AG04450 (cell line): ENCODE results near the gene TGFBR2. TPM values are rescaled to one million over a fixed set of nuclear protein-coding genes. Genes with fewer than 3 reads are reported as not detected.

Source experiments
- CTCF ChIA-PET: fragments of 300-600, 350-600 bp; formaldehyde crosslinking; extraction: SDS; loops from one replicate; lab custom pipeline; 2022; ENCODE audit warnings: antibody characterized with exemption, inconsistent platforms; lab: Charles Lee
- POLR2A ChIA-PET: fragments of 350-600 bp; formaldehyde crosslinking; extraction: SDS; loops from one replicate; lab custom pipeline; 2021; ENCODE audit warnings: antibody characterized with exemption, inconsistent platforms; lab: Yijun Ruan, JAX
- DNase-seq: peaks from one replicate; pipeline ENCODE4 v3.0.0-alpha.2; 2011; ENCODE audit warnings: low read depth, low spot score
- H3K27ac ChIP-seq: one replicate; pipeline ENCODE4 v1.5.1; 2012; ENCODE audit warnings: low read depth, low read length, control low read depth
- H3K27me3 ChIP-seq: one replicate; pipeline ENCODE4 v1.6.0; 2012; ENCODE audit warnings: low read length; ENCODE audit not compliant: control insufficient read depth, insufficient read depth
- H3K4me3 ChIP-seq: 2 replicates; pipeline ENCODE4 v1.5.1; 2011; ENCODE audit warnings: mild to moderate bottlenecking, low read depth, low read length, control low read depth
- H3K9me3 ChIP-seq: 2 replicates; pipeline ENCODE4 v1.5.1; 2012; ENCODE audit warnings: low read length; ENCODE audit not compliant: control insufficient read depth, insufficient read depth
- CTCF ChIP-seq: IDR thresholded peaks from 2 replicates; pipeline ENCODE4 v1.5.1; 2011; ENCODE audit warnings: low read depth, low read length, control low read depth, inconsistent platforms
- polyA plus RNA-seq: library from polyadenylated mRNA; depleted of rRNA; stranded (reverse); fragments of >200 nt; gene quantifications from 2 replicates; pipeline ENCODE4 v1.2.3, GENCODE V29; 2011

The TGFBR2 gene
- polyA plus RNA-seq, 1 experiment = 158 TPM

DNA sequence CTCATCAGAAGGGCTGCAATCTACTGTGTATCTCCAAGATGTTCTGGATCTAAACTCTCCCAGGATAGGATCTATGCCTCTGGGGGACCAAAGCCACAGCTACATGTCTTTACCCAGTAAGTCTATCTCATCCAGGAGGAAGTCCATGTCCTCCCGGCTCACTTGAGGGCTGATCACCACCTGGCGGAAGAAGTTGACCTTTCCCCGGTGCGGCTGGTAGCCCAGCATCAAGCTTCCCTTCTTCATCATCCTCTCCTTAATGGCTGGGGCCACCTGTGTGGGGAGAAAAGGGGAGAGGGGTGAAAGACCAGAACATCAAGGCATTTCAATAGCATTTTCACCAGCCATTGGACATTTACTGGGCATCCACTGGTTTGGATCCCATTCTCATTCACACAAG lies 121.7 kb downstream of the TGFBR2 start:
- ChIA-PET POLR2A (no interaction called here), CTCF (no interaction called here)
- no peak for TF ChIP-seq CTCF
- no peaks in the 10 kb centered on the region for H3K9me3 ChIP-seq
- no peak for DNase-seq
- H3K27ac ChIP-seq = no peak overlapping the region
- no peak overlapping the region for H3K4me3 ChIP-seq
- H3K27me3 ChIP-seq = no peaks in the 10 kb centered on the region

DNA sequence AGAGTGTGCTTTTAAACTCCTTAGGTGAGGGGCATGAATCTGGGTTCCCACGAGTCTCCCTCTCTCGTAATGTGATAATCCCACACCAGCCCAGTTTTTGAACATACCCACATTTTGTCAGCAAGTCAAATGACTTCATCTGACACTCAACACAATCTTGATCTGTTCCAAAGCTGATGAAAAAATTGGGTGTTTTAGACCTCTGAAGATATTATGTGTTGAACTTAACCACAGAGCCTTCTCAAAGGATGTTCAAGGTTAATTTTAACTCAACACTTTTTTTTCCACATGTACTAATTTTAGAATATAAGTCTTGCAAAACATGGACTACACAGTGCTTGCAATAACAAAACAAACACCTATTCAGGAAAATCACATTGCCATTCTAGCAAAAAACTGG lies 123.1 kb downstream of the TGFBR2 start:
- ChIA-PET POLR2A (no interaction called here), CTCF (no interaction called here)
- DNase-seq = no peak
- no peak overlapping the region for H3K27ac ChIP-seq
- H3K27me3 ChIP-seq = no peaks in the 10 kb centered on the region
- no peak for TF ChIP-seq CTCF
- H3K4me3 ChIP-seq = no peak overlapping the region
- H3K9me3 ChIP-seq = no peaks in the 10 kb centered on the region

DNA sequence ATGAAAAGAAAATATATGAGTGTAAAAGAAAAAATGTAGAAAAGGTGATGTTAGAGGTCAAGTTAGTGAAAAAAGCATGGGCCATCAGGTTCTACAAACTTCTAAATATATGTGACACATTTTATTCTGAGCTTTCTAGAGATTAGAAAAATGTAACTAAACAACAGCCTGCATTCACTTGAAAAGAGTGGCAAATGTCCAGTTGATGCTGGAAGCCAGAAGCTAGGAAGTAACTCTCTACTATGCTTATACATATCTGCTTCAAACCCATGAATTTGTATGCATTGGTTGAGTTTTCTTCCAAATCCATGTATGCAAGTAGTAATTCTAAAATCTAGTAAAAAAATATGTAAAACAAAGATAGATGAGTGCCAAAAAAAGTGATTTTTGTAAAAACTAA lies 123.5 kb downstream of the TGFBR2 start:
- TF ChIP-seq CTCF = no peak
- Histone ChIP-seq H3K4me3 (no peak overlapping the region), H3K27me3 (no peaks in the 10 kb centered on the region), H3K27ac (no peak overlapping the region), H3K9me3 (no peaks in the 10 kb centered on the region)
- POLR2A ChIA-PET = no interaction called here
- CTCF ChIA-PET = no interaction called here
- no peak for DNase-seq

- Histone ChIP-seq H3K27ac (no peak overlapping the region), H3K4me3 (no peak overlapping the region), H3K9me3 (no peaks in the 10 kb centered on the region), H3K27me3 (no peaks in the 10 kb centered on the region)
- POLR2A ChIA-PET = interaction anchor here (1.2 kb wide), 1 partner anchor 10 kb away, joined by 4 read pairs; no protein-coding TSS in a partner anchor
- DNase-seq = no peak
- TF ChIP-seq CTCF = no peak
- CTCF ChIA-PET = interaction anchor here (1.3 to 1.8 kb wide), 3 partner anchors 8 to 532 kb away, joined by 3 to 4 read pairs (median 3); no protein-coding TSS in a partner anchor
Measured at GRCh38 chr3:30730967-30731366, 124.6 kb downstream of the TGFBR2 start.

- no peak for DNase-seq
- Histone ChIP-seq H3K4me3 (no peak overlapping the region), H3K27me3 (no peaks in the 10 kb centered on the region), H3K9me3 (no peaks in the 10 kb centered on the region), H3K27ac (no peak overlapping the region)
- no peak for TF ChIP-seq CTCF
- CTCF ChIA-PET = no interaction called here
- POLR2A ChIA-PET = no interaction called here
Measured at GRCh38 chr3:30733209-30733608, 126.8 kb downstream of the TGFBR2 start.
